Activated CD8-positive, alpha-beta T cell treated with anti-CD3 and anti-CD28 coated beads for 36 hours (primary cell): ENCODE results near the gene SMCO1. TPM values are rescaled to one million over a fixed set of nuclear protein-coding genes. Genes with fewer than 3 reads are reported as not detected.

Source experiments
- ATAC-seq: fragments of 200-7000 bp; cut with Tn5 transposase; one replicate; pipeline ENCODE4 v1.10.0; 2021; ENCODE audit warnings: mild to moderate bottlenecking, moderate library complexity
- CTCF ChIA-PET: fragments of 350-600 bp; sonication (Branson Sonifier 250); formaldehyde crosslinking; loops from one replicate; lab custom pipeline; 2021; ENCODE audit warnings: antibody characterized with exemption; lab: Charles Lee
- POLR2A ChIA-PET: fragments of 350-600 bp; sonication (Branson Sonifier 250); formaldehyde crosslinking; loops from one replicate; lab custom pipeline; 2021; ENCODE audit warnings: antibody characterized with exemption; lab: Charles Lee
- DNase-seq: peaks from one replicate; pipeline ENCODE4 v3.0.0-alpha.2; 2020
- H3K27ac Mint-ChIP-seq: one replicate; pipeline ENCODE4 v1.8.0; 2021; ENCODE audit warnings: mild to moderate bottlenecking, mixed read lengths
- H3K27me3 Mint-ChIP-seq: one replicate; pipeline ENCODE4 v1.8.0; 2021; ENCODE audit warnings: mixed read lengths
- H3K36me3 Mint-ChIP-seq: one replicate; pipeline ENCODE4 v1.8.0; 2021; ENCODE audit warnings: low read depth, mixed read lengths
- H3K4me1 Mint-ChIP-seq: one replicate; pipeline ENCODE4 v1.8.0; 2021; ENCODE audit warnings: low read depth, mixed read lengths
- H3K4me3 Mint-ChIP-seq: one replicate; pipeline ENCODE4 v1.8.0; 2021; ENCODE audit warnings: mild to moderate bottlenecking, moderate library complexity, mixed read lengths
- H3K9me3 Mint-ChIP-seq: one replicate; pipeline ENCODE4 v1.8.0; 2021; ENCODE audit warnings: mixed read lengths
- intact Hi-C: fragments of 100-400 bp; cut with micrococcal nuclease; formaldehyde crosslinking; loops from one replicate; pipeline ENCODE4 v1.10.0; 2022
- total RNA-seq, 2 experiments: library from RNA; stranded (reverse); gene quantifications; one replicate each; pipeline ENCODE4 v1.2.3, GENCODE V29; 2021
- TF ChIP-seq, protein P1 (sequence below): fragments of 200-600 bp; IDR thresholded peaks from one replicate; pipeline ENCODE4 v1.8.0; 2022; ENCODE audit warnings: antibody characterized with exemption, mild to moderate bottlenecking

Gene SMCO1
- total RNA-seq, 2 experiments from 2014 or later: not detected

GRCh38 chr3:196503196-196504076, 11.7 kb downstream of the SMCO1 start, which contains the start of gene RNF168:
TSS of gene RNF168 (minus strand) at chr3:196503768. CDS start at chr3:196503173, 595 bp downstream.
- ATAC-seq (peak; percentile 87), DNase-seq (peak; percentile 97)
- TF ChIP-seq, protein P1, sequence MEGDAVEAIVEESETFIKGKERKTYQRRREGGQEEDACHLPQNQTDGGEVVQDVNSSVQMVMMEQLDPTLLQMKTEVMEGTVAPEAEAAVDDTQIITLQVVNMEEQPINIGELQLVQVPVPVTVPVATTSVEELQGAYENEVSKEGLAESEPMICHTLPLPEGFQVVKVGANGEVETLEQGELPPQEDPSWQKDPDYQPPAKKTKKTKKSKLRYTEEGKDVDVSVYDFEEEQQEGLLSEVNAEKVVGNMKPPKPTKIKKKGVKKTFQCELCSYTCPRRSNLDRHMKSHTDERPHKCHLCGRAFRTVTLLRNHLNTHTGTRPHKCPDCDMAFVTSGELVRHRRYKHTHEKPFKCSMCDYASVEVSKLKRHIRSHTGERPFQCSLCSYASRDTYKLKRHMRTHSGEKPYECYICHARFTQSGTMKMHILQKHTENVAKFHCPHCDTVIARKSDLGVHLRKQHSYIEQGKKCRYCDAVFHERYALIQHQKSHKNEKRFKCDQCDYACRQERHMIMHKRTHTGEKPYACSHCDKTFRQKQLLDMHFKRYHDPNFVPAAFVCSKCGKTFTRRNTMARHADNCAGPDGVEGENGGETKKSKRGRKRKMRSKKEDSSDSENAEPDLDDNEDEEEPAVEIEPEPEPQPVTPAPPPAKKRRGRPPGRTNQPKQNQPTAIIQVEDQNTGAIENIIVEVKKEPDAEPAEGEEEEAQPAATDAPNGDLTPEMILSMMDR: no peak
- Mint-ChIP-seq H3K9me3 (peaks cover 10% of the 10 kb centered on the region), H3K4me3 (peak within 1 kb of the TSS; percentile 100), H3K27ac (peak within 1 kb of the TSS; percentile 100), H3K4me1 (peaks cover 30% of the 10 kb centered on the region), H3K27me3 (no peaks in the 10 kb centered on the region), H3K36me3 (peaks cover 34% of the 10 kb centered on the region)
- ChIA-PET POLR2A (interaction anchor here (0.6 to 1.4 kb wide), 6 partner anchors 20 to 248 kb away, joined by 3 to 5 read pairs (median 3); partner anchors contain the start of genes FBXO45 and WDR53), CTCF (interaction anchor here (2.4 to 2.8 kb wide), 2 partner anchors 19 to 26 kb away, joined by 8 to 15 read pairs; no protein-coding TSS in a partner anchor)
- intact Hi-C loops: no loop called here

- POLR2A ChIA-PET: interaction anchor here (0.6 to 1.5 kb wide), 6 partner anchors 19 to 247 kb away, joined by 3 to 5 read pairs (median 3); no protein-coding TSS in a partner anchor
- CTCF ChIA-PET: interaction anchor here (2.4 to 2.8 kb wide), 2 partner anchors 20 to 26 kb away, joined by 8 to 15 read pairs; no protein-coding TSS in a partner anchor
- TF ChIP-seq, protein P1: no peak
- peak overlapping the region; percentile 100 for H3K4me3 Mint-ChIP-seq
- ATAC-seq (peak; percentile 41), DNase-seq (peak; percentile 81)
- H3K27me3 Mint-ChIP-seq: no peaks in the 10 kb centered on the region
- peaks cover 38% of the 10 kb centered on the region for H3K36me3 Mint-ChIP-seq
- H3K9me3 Mint-ChIP-seq: peaks cover 10% of the 10 kb centered on the region
- intact Hi-C loops: no loop called here
- peak overlapping the region; percentile 100 for H3K27ac Mint-ChIP-seq
- H3K4me1 Mint-ChIP-seq: peaks cover 34% of the 10 kb centered on the region
These were observed 12.4 kb downstream of the SMCO1 start for GRCh38 chr3:196502775-196503195.

GRCh38 chr3:196501316-196502044, 13.7 kb downstream of the SMCO1 start:
- POLR2A ChIA-PET: interaction anchor here (0.7 to 1.5 kb wide), 3 partner anchors 21 to 184 kb away, joined by 3 to 4 read pairs (median 4); partner anchors contain the start of gene DYNLT2B
- no peak for ATAC-seq
- H3K27ac Mint-ChIP-seq: peak overlapping the region; percentile 100

GRCh38 chr3:196499807-196500524, 15.2 kb downstream of the SMCO1 start:
- TF ChIP-seq, protein P1: no peak
- Mint-ChIP-seq H3K27me3 (no peaks in the 10 kb centered on the region), H3K9me3 (no peaks in the 10 kb centered on the region), H3K27ac (peak overlapping the region; percentile 100), H3K4me3 (peak overlapping the region; percentile 100), H3K4me1 (peaks cover 36% of the 10 kb centered on the region), H3K36me3 (peaks cover 48% of the 10 kb centered on the region)
- ChIA-PET POLR2A (no interaction called here), CTCF (no interaction called here)
- intact Hi-C loops: no loop called here
- DNase-seq (peak; percentile 33), ATAC-seq (no peak)

More at GRCh38 chr3:196501316-196502044, 13.7 kb downstream of the SMCO1 start:
- intact Hi-C loops: no loop called here
- Mint-ChIP-seq H3K27me3 (no peaks in the 10 kb centered on the region), H3K36me3 (peaks cover 40% of the 10 kb centered on the region), H3K4me1 (peaks cover 36% of the 10 kb centered on the region), H3K4me3 (peak overlapping the region; percentile 100), H3K9me3 (peaks cover 5% of the 10 kb centered on the region)
- peak; percentile 47 for DNase-seq
- CTCF ChIA-PET: interaction anchor here (0.7 to 1.4 kb wide), 4 partner anchors 12 to 27 kb away, joined by 3 to 7 read pairs (median 4); no protein-coding TSS in a partner anchor
- TF ChIP-seq, protein P1: no peak
